ENCODE measurements around the gene PCNX2. TPM values are rescaled to one million over a fixed set of nuclear protein-coding genes. Genes with fewer than 3 reads are reported as not detected.

Gene PCNX2
- total and polyA plus RNA-seq, 2 of the 13 experiments (the other 11 are each of a cell fraction or from before 2014, with no cell fraction given) = 0.11 to 0.42 TPM

DNA sequence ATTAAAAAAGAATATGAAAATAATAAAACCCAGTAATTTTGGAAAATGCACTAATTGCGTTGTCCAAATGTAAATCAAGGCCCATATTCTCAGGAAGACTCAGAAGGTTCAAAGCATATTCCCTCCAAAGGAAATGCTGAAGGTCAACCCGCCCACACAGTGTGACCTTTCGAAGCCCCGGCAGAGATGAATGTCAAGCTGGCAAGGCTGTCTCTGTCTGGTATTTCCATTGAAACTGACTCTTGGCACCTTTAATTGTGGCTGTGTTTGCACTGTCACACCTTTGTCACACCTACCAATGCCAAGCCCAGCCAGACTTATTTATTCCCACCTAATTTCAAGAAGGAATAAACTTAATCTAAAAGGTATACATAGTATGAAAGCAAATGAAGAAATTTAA is 262.6 kb downstream of the PCNX2 start (continued):
- TF ChIP-seq, protein P1, sequence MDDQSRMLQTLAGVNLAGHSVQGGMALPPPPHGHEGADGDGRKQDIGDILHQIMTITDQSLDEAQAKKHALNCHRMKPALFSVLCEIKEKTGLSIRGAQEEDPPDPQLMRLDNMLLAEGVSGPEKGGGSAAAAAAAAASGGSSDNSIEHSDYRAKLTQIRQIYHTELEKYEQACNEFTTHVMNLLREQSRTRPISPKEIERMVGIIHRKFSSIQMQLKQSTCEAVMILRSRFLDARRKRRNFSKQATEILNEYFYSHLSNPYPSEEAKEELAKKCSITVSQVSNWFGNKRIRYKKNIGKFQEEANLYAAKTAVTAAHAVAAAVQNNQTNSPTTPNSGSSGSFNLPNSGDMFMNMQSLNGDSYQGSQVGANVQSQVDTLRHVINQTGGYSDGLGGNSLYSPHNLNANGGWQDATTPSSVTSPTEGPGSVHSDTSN (CRISPR knock-in tag; IDR thresholded peaks at IDR 0.05; ENCODE audit: borderline replicate concordance) = no peak

DNA sequence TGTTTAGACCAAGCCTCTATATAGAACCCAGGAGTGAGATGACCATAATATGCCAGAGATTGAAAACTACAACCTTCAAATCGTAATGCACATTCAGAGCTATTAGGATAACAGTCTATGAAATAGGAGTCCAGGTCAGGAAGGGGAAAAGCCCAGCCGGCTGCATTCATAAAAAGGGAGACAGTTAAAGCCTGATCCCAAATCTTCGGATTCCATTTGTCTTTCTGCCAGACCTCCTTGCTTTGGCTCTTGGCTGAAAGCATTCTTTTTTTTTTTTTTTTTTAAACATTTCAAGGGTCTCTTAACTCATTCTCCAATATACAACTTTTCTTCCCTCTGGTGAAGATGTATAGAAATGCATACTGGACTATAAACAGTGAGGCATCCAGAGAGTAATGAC is 264.0 kb downstream of the PCNX2 start:
- no peak for ATAC-seq
- H3K4me3 ChIP-seq (replicated peaks in 1 of 3; ENCODE audit: insufficient read depth in 1 of 3, low read depth in 2 of 3, low read length in 3 of 3) = no peak overlapping the region
- CTCF ChIA-PET (ENCODE audit: low intra/inter-chr PET ratio, low total read pairs) = no interaction called here
- BruUV-seq (replicated peaks) = no TSS peak
- H3K4me2 ChIP-seq (ENCODE audit: low read depth, low read length) = no peak overlapping the region
- no peak for FAIRE-seq
- TF ChIP-seq, protein P2, sequence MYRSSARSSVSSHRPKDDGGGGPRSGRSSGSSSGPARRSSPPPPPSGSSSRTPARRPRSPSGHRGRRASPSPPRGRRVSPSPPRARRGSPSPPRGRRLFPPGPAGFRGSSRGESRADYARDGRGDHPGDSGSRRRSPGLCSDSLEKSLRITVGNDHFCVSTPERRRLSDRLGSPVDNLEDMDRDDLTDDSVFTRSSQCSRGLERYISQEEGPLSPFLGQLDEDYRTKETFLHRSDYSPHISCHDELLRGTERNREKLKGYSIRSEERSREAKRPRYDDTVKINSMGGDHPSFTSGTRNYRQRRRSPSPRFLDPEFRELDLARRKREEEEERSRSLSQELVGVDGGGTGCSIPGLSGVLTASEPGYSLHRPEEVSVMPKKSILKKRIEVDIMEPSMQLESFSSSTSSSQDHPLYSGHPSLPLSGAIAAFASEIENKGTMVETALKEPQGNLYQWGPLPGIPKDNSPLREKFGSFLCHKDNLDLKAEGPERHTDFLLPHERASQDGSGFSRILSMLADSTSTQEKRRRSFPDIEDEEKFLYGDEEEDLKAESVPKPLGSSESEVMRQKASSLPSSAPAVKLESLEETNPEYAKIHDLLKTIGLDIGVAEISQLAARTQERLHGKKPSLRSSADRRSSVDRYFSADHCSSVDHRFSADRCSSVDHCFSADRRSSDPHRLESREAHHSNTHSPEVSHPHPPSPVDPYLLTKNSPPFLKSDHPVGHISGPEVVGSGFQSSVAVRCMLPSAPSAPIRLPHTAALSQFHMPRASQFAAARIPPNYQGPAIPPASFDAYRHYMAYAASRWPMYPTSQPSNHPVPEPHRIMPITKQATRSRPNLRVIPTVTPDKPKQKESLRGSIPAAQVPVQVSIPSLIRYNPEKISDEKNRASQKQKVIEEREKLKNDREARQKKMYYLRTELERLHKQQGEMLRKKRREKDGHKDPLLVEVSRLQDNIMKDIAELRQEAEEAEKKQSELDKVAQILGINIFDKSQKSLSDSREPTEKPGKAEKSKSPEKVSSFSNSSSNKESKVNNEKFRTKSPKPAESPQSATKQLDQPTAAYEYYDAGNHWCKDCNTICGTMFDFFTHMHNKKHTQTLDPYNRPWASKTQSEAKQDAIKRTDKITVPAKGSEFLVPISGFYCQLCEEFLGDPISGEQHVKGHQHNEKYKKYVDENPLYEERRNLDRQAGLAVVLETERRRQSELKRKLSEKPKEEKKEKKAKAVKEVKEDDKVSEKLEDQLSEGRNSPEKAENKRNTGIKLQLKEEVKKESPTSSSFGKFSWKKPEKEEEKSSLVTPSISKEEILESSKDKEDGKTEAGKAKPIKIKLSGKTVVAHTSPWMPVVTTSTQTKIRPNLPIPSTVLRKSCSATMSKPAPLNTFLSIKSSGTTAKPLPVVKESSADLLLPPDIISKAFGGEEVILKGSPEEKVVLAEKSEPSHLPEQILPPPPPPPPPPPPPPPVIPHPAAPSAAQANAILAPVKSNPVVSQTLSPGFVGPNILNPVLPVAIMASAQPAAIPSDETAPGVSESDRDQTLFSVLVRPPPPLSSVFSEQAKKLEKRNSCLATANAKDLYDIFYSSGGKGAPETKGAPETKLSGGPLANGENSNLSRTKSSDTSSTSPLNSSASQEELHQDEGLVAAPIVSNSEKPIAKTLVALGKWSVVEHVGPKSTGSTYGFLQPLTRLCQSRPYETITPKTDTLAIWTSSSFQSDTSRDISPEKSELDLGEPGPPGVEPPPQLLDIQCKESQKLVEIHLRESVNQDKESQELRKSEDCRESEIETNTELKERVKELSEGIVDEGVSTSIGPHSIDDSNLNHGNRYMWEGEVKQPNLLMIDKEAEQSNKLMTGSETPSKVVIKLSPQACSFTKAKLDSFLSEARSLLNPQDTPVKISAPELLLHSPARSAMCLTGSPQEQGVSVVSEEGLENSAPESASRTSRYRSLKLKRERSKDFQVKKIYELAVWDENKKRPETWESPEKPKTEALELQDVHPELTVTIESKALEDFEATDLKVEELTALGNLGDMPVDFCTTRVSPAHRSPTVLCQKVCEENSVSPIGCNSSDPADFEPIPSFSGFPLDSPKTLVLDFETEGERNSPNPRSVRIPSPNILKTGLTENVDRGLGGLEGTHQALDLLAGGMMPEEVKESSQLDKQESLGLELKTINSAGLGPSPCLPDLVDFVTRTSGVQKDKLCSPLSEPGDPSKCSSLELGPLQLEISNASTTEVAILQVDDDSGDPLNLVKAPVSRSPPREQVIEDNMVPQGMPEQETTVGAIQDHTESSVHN (CRISPR knock-in tag; IDR thresholded peaks at IDR 0.05) = no peak
- TF ChIP-seq ZFP41 (CRISPR knock-in tag; IDR thresholded peaks at IDR 0.05; ENCODE audit: borderline replicate concordance) = no peak
- TF ChIP-seq SOX5 (CRISPR knock-in tag; IDR thresholded peaks at IDR 0.05; ENCODE audit: borderline replicate concordance) = no peak
- TF ChIP-seq, protein P3, sequence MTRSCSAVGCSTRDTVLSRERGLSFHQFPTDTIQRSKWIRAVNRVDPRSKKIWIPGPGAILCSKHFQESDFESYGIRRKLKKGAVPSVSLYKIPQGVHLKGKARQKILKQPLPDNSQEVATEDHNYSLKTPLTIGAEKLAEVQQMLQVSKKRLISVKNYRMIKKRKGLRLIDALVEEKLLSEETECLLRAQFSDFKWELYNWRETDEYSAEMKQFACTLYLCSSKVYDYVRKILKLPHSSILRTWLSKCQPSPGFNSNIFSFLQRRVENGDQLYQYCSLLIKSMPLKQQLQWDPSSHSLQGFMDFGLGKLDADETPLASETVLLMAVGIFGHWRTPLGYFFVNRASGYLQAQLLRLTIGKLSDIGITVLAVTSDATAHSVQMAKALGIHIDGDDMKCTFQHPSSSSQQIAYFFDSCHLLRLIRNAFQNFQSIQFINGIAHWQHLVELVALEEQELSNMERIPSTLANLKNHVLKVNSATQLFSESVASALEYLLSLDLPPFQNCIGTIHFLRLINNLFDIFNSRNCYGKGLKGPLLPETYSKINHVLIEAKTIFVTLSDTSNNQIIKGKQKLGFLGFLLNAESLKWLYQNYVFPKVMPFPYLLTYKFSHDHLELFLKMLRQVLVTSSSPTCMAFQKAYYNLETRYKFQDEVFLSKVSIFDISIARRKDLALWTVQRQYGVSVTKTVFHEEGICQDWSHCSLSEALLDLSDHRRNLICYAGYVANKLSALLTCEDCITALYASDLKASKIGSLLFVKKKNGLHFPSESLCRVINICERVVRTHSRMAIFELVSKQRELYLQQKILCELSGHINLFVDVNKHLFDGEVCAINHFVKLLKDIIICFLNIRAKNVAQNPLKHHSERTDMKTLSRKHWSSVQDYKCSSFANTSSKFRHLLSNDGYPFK (CRISPR knock-in tag; IDR thresholded peaks at IDR 0.05; ENCODE audit: borderline replicate concordance) = no peak
- no peak for TF ChIP-seq KDM4B (CRISPR knock-in tag; IDR thresholded peaks at IDR 0.05)
- no peak for TF ChIP-seq CC2D1A (CRISPR knock-in tag; IDR thresholded peaks at IDR 0.05)
- TF ChIP-seq ZNF550 (CRISPR knock-in tag; IDR thresholded peaks at IDR 0.05; ENCODE audit: borderline replicate concordance) = no peak
- TF ChIP-seq STAT5B (CRISPR knock-in tag; IDR thresholded peaks at IDR 0.05) = no peak
- no peak for TF ChIP-seq ZNF263 (CRISPR knock-in tag; IDR thresholded peaks at IDR 0.05)
- TF ChIP-seq TARDBP (CRISPR knock-in tag; IDR thresholded peaks at IDR 0.05) = no peak
- no peaks in the 10 kb centered on the region for H3K79me2 ChIP-seq (ENCODE audit: insufficient read depth, low read length)
- no peak for DNase-seq (ENCODE audit: low spot score)
- no peaks in the 10 kb centered on the region for H3K4me1 ChIP-seq (ENCODE audit: insufficient read depth, low read length)
- H3K9ac ChIP-seq (ENCODE audit: insufficient read depth, low read depth, low read length) = no peak overlapping the region
- no peaks in the 10 kb centered on the region for H3K9me3 ChIP-seq (ENCODE audit: low read length)
- no peaks in the 10 kb centered on the region for H3K36me3 ChIP-seq (replicated peaks in 1 of 2; ENCODE audit: control insufficient read depth in 1 of 2, insufficient read depth in 2 of 2, low read length in 2 of 2)
- H3K27ac ChIP-seq (ENCODE audit: extremely low read length, insufficient read depth, low read length) = no peak overlapping the region
- no peak overlapping the region for H2AFZ ChIP-seq (ENCODE audit: low read length)
- WGBS (ENCODE audit: low lambda C conversion rate) = 0% methylated on average over 3 of the region's 3 CpGs
- in situ Hi-C loops (cut with HindIII; ENCODE audit: extremely low pct_ligation_motif_present, low pct_unique_long_range_greater_than_20kb) (no loop called here), intact Hi-C loops (cut with micrococcal nuclease; ENCODE audit: unreplicated experiment) (no loop called here)
- no peaks in the 10 kb centered on the region for H4K20me1 ChIP-seq (ENCODE audit: insufficient read depth, low read length)
- peaks cover 0 to 2% of the 10 kb centered on the region in 2 experiments; a peak in 1 of 5 replicates for H3K27me3 ChIP-seq (ENCODE audit: control insufficient read depth in 1 of 2, insufficient read depth in 2 of 2, low read length in 2 of 2)
- POLR2A ChIA-PET = no interaction called here
